ENCODE measurements around the gene LRRC17.

The LRRC17 gene

DNA sequence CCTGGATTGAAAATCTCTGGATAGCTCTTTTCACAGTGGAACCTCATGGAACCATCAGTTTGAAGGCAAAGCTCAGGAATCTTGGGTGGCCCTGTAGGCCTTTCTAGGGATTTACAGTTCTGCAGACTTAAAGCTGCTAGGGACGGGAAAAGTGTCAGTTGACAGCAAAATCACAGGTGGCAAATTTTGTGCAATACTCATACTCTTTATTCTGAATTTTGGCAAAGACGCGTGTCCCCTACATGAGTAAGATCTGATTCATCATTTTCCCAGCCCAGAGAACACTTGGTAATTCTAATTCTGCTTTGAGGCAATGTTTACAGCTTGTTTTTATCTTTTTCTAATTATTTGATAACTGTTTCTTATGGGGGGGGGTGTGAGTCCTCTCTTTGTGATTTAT, 3.6 kb downstream of the LRRC17 start:
- in situ Hi-C loops (cut with HindIII; ENCODE audit: low sequenced_read_pairs) = no loop called here
- H3K4me3 ChIP-seq (ENCODE audit: low read depth, low read length) = no peak overlapping the region
- TF ChIP-seq, protein P1, sequence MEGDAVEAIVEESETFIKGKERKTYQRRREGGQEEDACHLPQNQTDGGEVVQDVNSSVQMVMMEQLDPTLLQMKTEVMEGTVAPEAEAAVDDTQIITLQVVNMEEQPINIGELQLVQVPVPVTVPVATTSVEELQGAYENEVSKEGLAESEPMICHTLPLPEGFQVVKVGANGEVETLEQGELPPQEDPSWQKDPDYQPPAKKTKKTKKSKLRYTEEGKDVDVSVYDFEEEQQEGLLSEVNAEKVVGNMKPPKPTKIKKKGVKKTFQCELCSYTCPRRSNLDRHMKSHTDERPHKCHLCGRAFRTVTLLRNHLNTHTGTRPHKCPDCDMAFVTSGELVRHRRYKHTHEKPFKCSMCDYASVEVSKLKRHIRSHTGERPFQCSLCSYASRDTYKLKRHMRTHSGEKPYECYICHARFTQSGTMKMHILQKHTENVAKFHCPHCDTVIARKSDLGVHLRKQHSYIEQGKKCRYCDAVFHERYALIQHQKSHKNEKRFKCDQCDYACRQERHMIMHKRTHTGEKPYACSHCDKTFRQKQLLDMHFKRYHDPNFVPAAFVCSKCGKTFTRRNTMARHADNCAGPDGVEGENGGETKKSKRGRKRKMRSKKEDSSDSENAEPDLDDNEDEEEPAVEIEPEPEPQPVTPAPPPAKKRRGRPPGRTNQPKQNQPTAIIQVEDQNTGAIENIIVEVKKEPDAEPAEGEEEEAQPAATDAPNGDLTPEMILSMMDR (IDR thresholded peaks at IDR 0.05; ENCODE audit: low read depth, low read length, missing control alignments) = no peak
- peak; percentile 49 for DNase-seq (ENCODE audit: low read depth)

DNA sequence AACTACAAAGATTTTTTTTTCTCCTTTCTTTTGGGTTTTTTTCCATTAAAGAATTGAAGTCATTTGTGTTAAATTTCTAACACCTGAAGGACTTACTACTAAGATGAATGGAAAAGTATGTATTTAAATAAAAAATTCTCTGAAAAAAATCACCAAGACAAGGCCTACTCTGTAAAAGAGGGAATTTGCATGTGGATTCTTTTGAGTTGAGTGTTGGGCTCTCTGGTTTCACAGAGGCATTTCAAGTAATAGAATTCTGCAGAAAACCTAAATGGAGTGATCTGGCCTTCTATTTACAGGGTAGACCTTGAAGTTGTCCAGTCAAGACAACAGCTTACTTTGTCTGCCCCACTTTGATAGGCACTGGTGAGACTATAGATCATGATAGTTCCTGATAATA, 4.1 kb downstream of the LRRC17 start:
- DNase-seq (ENCODE audit: low read depth) = no peak
- in situ Hi-C loops (cut with HindIII; ENCODE audit: low sequenced_read_pairs) = no loop called here
- H3K4me3 ChIP-seq (ENCODE audit: low read depth, low read length) = no peak overlapping the region
- TF ChIP-seq, protein P1 (IDR thresholded peaks at IDR 0.05; ENCODE audit: low read depth, low read length, missing control alignments) = no peak

DNA sequence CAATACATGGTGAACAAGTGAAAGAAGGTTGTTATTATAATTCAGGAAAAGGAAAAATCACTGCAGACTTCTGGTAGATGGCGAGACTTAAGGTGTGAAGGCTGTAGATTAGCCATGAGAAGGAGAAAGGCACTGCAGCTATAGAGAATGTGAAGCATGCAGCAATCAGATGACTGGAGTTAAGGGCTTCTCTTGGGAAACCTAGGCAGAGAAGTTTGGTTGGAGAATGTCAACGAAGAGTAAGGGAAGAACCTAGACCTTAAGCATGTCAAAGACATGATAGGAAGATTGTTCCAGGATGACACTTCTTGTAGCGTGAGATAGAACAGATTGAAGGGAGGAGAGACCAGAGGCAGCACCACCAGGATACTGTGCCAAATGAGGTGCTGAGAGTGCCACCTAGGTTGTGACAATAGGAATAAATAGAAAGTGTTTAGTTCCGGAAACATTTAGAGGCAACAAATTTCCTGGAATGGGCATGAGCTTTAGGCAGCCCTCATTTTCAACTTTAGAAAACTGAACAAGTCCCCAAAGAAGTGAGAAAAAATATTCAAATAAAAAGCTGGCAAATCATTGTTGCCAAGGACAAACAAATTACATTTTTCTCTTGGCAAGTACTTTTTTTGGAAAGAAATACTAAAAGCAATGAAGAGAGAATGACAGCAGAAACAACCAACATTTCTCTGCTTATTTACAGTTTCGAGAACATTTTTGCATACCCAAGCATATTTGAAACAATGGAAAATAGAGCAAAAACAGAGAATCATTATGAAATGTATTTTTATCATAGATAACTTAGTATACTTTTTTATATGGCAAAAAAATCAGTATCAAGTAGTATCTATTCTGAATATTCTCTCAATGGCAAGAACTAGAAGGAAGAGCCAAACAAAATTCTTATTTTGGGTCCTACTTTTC, 4.9 kb downstream of the LRRC17 start:
- H3K4me3 ChIP-seq (ENCODE audit: low read depth, low read length) = no peak overlapping the region
- TF ChIP-seq, protein P1 (IDR thresholded peaks at IDR 0.05; ENCODE audit: low read depth, low read length, missing control alignments) = no peak

DNA sequence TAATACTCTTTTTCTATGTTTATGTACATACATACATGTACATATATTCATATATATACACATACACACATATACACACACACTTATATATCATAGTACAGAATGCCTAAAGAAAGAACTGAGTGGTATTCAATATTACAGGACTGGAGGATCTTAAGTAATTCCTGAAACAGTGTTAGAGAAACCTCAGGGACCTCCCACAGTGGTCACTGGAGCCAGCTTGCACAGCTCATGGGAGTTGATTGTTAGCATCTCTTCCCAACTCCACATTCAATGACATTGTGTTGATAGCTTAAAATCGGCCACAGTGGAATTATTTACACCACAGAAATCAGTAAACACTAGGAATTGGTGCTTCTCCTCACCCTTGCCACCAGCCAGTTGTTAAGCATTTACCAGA, 6.0 kb downstream of the LRRC17 start:
- TF ChIP-seq, protein P1 (IDR thresholded peaks at IDR 0.05; ENCODE audit: low read depth, low read length, missing control alignments) = no peak
- no peak for DNase-seq (ENCODE audit: low read depth)
- H3K4me3 ChIP-seq (ENCODE audit: low read depth, low read length) = no peak overlapping the region
- in situ Hi-C loops (cut with HindIII; ENCODE audit: low sequenced_read_pairs) = no loop called here

More for the DNA sequence above, 4.9 kb downstream of the LRRC17 start:
- in situ Hi-C loops (cut with HindIII; ENCODE audit: low sequenced_read_pairs) = no loop called here
- DNase-seq (ENCODE audit: low read depth) = no peak

DNA sequence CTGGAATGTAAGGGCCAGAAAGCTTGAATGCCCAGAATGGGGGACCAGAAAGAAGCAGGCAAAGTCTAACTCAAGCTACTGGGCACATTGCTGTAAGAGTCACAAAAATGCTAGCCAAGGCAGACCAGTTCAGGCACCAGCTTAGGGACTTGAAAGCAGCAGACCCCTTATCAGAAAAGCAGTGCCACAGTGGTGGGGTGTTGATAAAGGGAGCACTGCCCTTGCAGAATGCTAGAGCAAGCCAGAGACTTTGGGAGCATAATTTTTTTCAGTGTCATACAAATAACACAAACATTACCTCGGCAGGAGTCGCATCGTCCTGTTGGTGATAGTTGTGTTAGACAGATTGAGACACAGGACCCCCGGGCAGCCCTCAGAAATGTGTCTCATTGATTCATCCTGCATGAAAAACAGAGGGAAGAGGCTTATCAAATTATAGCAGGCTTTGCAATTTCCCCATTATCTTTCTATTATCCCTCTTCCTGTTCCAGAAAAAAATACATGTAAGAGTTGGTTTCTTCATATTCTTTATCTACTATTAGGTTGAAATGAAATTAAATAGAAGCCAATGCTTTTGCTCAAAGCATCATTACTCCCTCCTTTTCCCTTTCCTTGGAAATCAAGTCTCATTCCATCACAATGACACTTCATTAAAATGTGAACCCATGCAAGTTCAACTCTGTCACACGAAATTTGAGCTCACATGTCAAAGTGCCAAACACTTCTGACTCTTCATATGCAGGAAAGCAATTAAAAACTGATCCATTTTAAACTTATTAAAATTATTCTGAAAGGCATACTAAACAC, 13.4 kb downstream of the LRRC17 start:
- DNase-seq (ENCODE audit: low read depth) = no peak
- TF ChIP-seq, protein P1 (IDR thresholded peaks at IDR 0.05; ENCODE audit: low read depth, low read length, missing control alignments) = no peak
- in situ Hi-C loops (cut with HindIII; ENCODE audit: low sequenced_read_pairs) = no loop called here
- no peak overlapping the region for H3K4me3 ChIP-seq (ENCODE audit: low read depth, low read length)

DNA sequence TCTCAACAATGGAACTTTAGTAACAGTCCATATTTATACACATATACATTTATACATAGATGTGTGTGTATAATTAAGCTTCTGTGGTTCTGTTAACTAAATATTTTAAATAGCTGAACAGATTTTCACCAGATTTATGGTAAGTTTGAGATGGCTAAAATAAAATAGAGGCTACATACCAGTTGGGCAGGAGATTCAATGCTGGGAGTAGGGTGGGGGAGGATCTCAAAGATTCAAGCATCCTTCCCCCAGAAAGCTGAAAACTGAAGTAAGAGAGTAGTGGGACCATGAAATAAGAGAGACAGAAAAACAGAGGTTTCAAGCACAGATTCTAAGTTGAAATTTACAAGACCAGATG, 14.0 kb downstream of the LRRC17 start:
- H3K4me3 ChIP-seq (ENCODE audit: low read depth, low read length) = no peak overlapping the region
- TF ChIP-seq, protein P1 (IDR thresholded peaks at IDR 0.05; ENCODE audit: low read depth, low read length, missing control alignments) = no peak
- in situ Hi-C loops (cut with HindIII; ENCODE audit: low sequenced_read_pairs) = no loop called here
- no peak for DNase-seq (ENCODE audit: low read depth)
